Neural cell (in vitro differentiated cells): ENCODE results near the gene ATP6V0A4.

Experiments used
- CTCF ChIP-seq: fragments of 450-650 bp; IDR thresholded peaks from 2 replicates; pipeline ENCODE4 v1.5.1; 2014; ENCODE audit warnings: antibody characterized with exemption, mild to moderate bottlenecking, moderate library complexity; ENCODE audit not compliant: poor library complexity, severe bottlenecking
- EP300 ChIP-seq: fragments of 450-650 bp; conservative IDR thresholded peaks from 2 replicates; pipeline ENCODE4 v1.6.1; 2014; ENCODE audit warnings: antibody characterized with exemption, mild to moderate bottlenecking, moderate library complexity; ENCODE audit not compliant: poor library complexity, severe bottlenecking
- EZH2 ChIP-seq: fragments of 200-600, 300-800 bp; shearing (Covaris generic), sonication (generic); IDR thresholded peaks from 2 replicates; pipeline ENCODE4 v1.6.1; 2014; ENCODE audit warnings: antibody characterized with exemption, low read length, borderline replicate concordance, mild to moderate bottlenecking; ENCODE audit not compliant: insufficient read depth, poor library complexity, severe bottlenecking
- MXI1 ChIP-seq: fragments of 450-650 bp; conservative IDR thresholded peaks from 2 replicates; pipeline ENCODE4 v1.6.1; 2014; ENCODE audit warnings: antibody characterized with exemption, mild to moderate bottlenecking; ENCODE audit not compliant: poor library complexity, severe bottlenecking
- POLR2AphosphoS5 ChIP-seq: IDR thresholded peaks from 2 replicates; pipeline ENCODE4 v1.6.1; 2012
- REST ChIP-seq: IDR thresholded peaks from 2 replicates; pipeline ENCODE4 v1.6.1; 2012; ENCODE audit warnings: borderline replicate concordance
- SMC3 ChIP-seq: fragments of 450-650 bp; conservative IDR thresholded peaks from 2 replicates; pipeline ENCODE4 v1.6.1; 2014; ENCODE audit warnings: antibody characterized with exemption, mild to moderate bottlenecking, moderate library complexity; ENCODE audit not compliant: poor library complexity

- TF ChIP-seq CTCF, result no peak
- TF ChIP-seq SMC3, result no peak
- no peak for TF ChIP-seq EZH2
- TF ChIP-seq EP300, result no peak
- no peak for TF ChIP-seq REST
- no peak for TF ChIP-seq POLR2AphosphoS5
- no peak for TF ChIP-seq MXI1
Measured at GRCh38 chr7:138821912-138822311, 23.9 kb upstream of the ATP6V0A4 start.
